K562 (cell line): ENCODE results near the gene TBC1D16.

ENCODE experiments used
- CBX8 ChIP-seq: fragments of 200-600 bp; sonication (generic); IDR thresholded peaks from 2 replicates; pipeline ENCODE4 v1.6.1; 2012; ENCODE audit warnings: borderline replicate concordance, mixed run types, low read depth, mild to moderate bottlenecking, moderate library complexity, mixed read lengths, low read length, control low read depth, inconsistent platforms; ENCODE audit not compliant: poor library complexity, severe bottlenecking; ENCODE audit errors: extremely low read depth
- CTCF ChIP-seq, 3 experiments: IDR thresholded peaks in 2 of 3; conservative IDR thresholded peaks in 1 of 3; 2 replicates each; pipeline ENCODE4 v1.5.1; 2011 to 2012; ENCODE audit warnings: low read length in 3 of 3, mild to moderate bottlenecking in 3 of 3, control low read depth in 2 of 3, improper control_type of control experiment in 1 of 3, inconsistent platforms in 1 of 3, low read depth in 1 of 3, mixed read lengths in 1 of 3, moderate library complexity in 1 of 3; ENCODE audit not compliant: insufficient read depth in 2 of 3
- DMBX1 ChIP-seq: fragments of 250-450 bp; sonication (Bioruptor Pico); IDR thresholded peaks from 2 replicates; pipeline ENCODE4 v1.8.0; 2022; ENCODE audit warnings: inconsistent platforms, mild to moderate bottlenecking, moderate library complexity, borderline replicate concordance
- HCFC1 ChIP-seq: IDR thresholded peaks from 2 replicates; pipeline ENCODE4 v1.6.1; 2012; ENCODE audit warnings: low read depth, low read length, improper control_type of control experiment
- HNRNPK ChIP-seq: fragments of 200-400 bp; formaldehyde crosslinking; IDR thresholded peaks from one replicate; pipeline ENCODE4 v1.6.1; 2018; ENCODE audit warnings: mild to moderate bottlenecking, low read depth, low read length; ENCODE audit not compliant: poor library complexity, severe bottlenecking
- PTRF ChIP-seq: fragments of 450-650 bp; IDR thresholded peaks from 2 replicates; pipeline ENCODE4 v1.6.1; 2016; ENCODE audit warnings: mild to moderate bottlenecking, missing genetic modification characterization, missing compliant biosample characterization
- SMC3 ChIP-seq: conservative IDR thresholded peaks from 2 replicates; pipeline ENCODE4 v1.6.1; 2011; ENCODE audit warnings: low read depth, low read length, improper control_type of control experiment; ENCODE audit not compliant: insufficient read depth
- ZNF311 ChIP-seq: fragments of 250-450 bp; sonication (Bioruptor Pico); IDR thresholded peaks from 2 replicates; pipeline ENCODE4 v1.4.0; 2020; ENCODE audit warnings: mild to moderate bottlenecking, moderate library complexity
- ZNF785 ChIP-seq: fragments of 250-450 bp; sonication (Bioruptor Pico); IDR thresholded peaks from 2 replicates; pipeline ENCODE4 v1.4.0; 2020; ENCODE audit warnings: mild to moderate bottlenecking
- TF ChIP-seq, protein P1 (sequence below): fragments of 450-650 bp; IDR thresholded peaks from 2 replicates; pipeline ENCODE4 v1.6.1; 2016
- TF ChIP-seq, protein P2 (sequence below), 2 experiments: fragments of 450-650 bp; formaldehyde crosslinking in 1 of 2; IDR thresholded peaks; 2 replicates each; pipeline versions ENCODE4 v1.4.0 to v1.6.1; 2014 to 2020; ENCODE audit warnings: mild to moderate bottlenecking in 2 of 2, borderline replicate concordance in 1 of 2, low read depth in 1 of 2

GRCh38 chr17:80081596-80081995, 45.9 kb upstream of the TBC1D16 start:
- TF ChIP-seq CTCF (IDR thresholded peaks at IDR 0.05 in 2 of 3, conservative IDR thresholded peaks at IDR 0.05 in 1 of 3; ENCODE audit: insufficient read depth in 2 of 3, low read depth in 1 of 3, low read length in 3 of 3) (no peak), ZNF785 (CRISPR knock-in tag) (no peak), HCFC1 (no peak), SMC3 (no peak), CBX8 (no peak), HNRNPK (no peak), PTRF (no peak), DMBX1 (CRISPR knock-in tag) (no peak), ZNF311 (no peak)
- TF ChIP-seq, protein P1, sequence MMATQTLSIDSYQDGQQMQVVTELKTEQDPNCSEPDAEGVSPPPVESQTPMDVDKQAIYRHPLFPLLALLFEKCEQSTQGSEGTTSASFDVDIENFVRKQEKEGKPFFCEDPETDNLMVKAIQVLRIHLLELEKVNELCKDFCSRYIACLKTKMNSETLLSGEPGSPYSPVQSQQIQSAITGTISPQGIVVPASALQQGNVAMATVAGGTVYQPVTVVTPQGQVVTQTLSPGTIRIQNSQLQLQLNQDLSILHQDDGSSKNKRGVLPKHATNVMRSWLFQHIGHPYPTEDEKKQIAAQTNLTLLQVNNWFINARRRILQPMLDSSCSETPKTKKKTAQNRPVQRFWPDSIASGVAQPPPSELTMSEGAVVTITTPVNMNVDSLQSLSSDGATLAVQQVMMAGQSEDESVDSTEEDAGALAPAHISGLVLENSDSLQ: no peak
- TF ChIP-seq, protein P2, sequence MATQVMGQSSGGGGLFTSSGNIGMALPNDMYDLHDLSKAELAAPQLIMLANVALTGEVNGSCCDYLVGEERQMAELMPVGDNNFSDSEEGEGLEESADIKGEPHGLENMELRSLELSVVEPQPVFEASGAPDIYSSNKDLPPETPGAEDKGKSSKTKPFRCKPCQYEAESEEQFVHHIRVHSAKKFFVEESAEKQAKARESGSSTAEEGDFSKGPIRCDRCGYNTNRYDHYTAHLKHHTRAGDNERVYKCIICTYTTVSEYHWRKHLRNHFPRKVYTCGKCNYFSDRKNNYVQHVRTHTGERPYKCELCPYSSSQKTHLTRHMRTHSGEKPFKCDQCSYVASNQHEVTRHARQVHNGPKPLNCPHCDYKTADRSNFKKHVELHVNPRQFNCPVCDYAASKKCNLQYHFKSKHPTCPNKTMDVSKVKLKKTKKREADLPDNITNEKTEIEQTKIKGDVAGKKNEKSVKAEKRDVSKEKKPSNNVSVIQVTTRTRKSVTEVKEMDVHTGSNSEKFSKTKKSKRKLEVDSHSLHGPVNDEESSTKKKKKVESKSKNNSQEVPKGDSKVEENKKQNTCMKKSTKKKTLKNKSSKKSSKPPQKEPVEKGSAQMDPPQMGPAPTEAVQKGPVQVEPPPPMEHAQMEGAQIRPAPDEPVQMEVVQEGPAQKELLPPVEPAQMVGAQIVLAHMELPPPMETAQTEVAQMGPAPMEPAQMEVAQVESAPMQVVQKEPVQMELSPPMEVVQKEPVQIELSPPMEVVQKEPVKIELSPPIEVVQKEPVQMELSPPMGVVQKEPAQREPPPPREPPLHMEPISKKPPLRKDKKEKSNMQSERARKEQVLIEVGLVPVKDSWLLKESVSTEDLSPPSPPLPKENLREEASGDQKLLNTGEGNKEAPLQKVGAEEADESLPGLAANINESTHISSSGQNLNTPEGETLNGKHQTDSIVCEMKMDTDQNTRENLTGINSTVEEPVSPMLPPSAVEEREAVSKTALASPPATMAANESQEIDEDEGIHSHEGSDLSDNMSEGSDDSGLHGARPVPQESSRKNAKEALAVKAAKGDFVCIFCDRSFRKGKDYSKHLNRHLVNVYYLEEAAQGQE (IDR thresholded peaks at IDR 0.05; ENCODE audit: borderline replicate concordance): no peak
- TF ChIP-seq, protein P2 (CRISPR knock-in tag; IDR thresholded peaks at IDR 0.05; ENCODE audit: low read depth): no peak
